ENCODE data around the gene OGFOD2.
"Not testable (repeated sequence)": the region's sequence is repeated elsewhere in the genome, so short reads cannot be mapped to it uniquely, and the experiment has no call there.

OGFOD2 gene

GRCh38 chr12:123001464-123001863 is 26.4 kb downstream of the OGFOD2 start:
- Histone ChIP-seq H3K9me3 (ENCODE audit: control insufficient read depth in 1 of 2, low read length in 2 of 2) (no peaks in the 10 kb centered on the region), H3K4me3 (ENCODE audit: low read depth in 1 of 2, low read length in 2 of 2) (no peak overlapping the region), H3K36me3 (ENCODE audit: control insufficient read depth in 1 of 2, insufficient read depth in 2 of 2, low read length in 2 of 2) (peaks cover 0 to 47% of the 10 kb centered on the region in 2 donors), H3K27ac (ENCODE audit: low read length) (no peak overlapping the region), H3K27me3 (ENCODE audit: low read depth, low read length) (no peaks in the 10 kb centered on the region), H3K4me1 (ENCODE audit: control insufficient read depth in 1 of 2, insufficient read depth in 2 of 2, low read length in 2 of 2) (peaks cover 0 to under 1% of the 10 kb centered on the region in 2 donors)

- H3K27ac ChIP-seq (ENCODE audit: low read length): no peak overlapping the region
- no peaks in the 10 kb centered on the region for H3K9me3 ChIP-seq (ENCODE audit: control insufficient read depth in 1 of 2, low read length in 2 of 2)
- H3K4me1 ChIP-seq (ENCODE audit: control insufficient read depth in 1 of 2, insufficient read depth in 2 of 2, low read length in 2 of 2): no peaks in the 10 kb centered on the region
- H3K27me3 ChIP-seq (ENCODE audit: low read depth, low read length): no peaks in the 10 kb centered on the region
- no peak overlapping the region for H3K4me3 ChIP-seq (ENCODE audit: low read depth in 1 of 2, low read length in 2 of 2)
- peaks cover 0 to 43% of the 10 kb centered on the region in 2 donors for H3K36me3 ChIP-seq (ENCODE audit: control insufficient read depth in 1 of 2, insufficient read depth in 2 of 2, low read length in 2 of 2)
Measured at GRCh38 chr12:123003257-123003656, 28.2 kb downstream of the OGFOD2 start.

- H3K36me3 ChIP-seq (ENCODE audit: control insufficient read depth in 1 of 2, insufficient read depth in 2 of 2, low read length in 2 of 2): peaks cover 0 to 51% of the 10 kb centered on the region in 2 donors
Measured at GRCh38 chr12:123004287-123004686, 29.2 kb downstream of the OGFOD2 start.

GRCh38 chr12:123005081-123005626 is 30.1 kb downstream of the OGFOD2 start:
- Histone ChIP-seq H3K36me3 (ENCODE audit: control insufficient read depth in 1 of 2, insufficient read depth in 2 of 2, low read length in 2 of 2) (peaks cover 0 to 51% of the 10 kb centered on the region in 2 donors), H3K27me3 (ENCODE audit: low read depth, low read length) (no peaks in the 10 kb centered on the region), H3K9me3 (ENCODE audit: control insufficient read depth in 1 of 2, low read length in 2 of 2) (no peaks in the 10 kb centered on the region), H3K4me3 (ENCODE audit: low read depth in 1 of 2, low read length in 2 of 2) (no peak overlapping the region), H3K27ac (ENCODE audit: low read length) (no peak overlapping the region), H3K4me1 (ENCODE audit: control insufficient read depth in 1 of 2, insufficient read depth in 2 of 2, low read length in 2 of 2) (no peaks in the 10 kb centered on the region)

More at GRCh38 chr12:123004287-123004686, 29.2 kb downstream of the OGFOD2 start:
- no peak overlapping the region for H3K4me3 ChIP-seq (ENCODE audit: low read depth in 1 of 2, low read length in 2 of 2)
- no peaks in the 10 kb centered on the region for H3K9me3 ChIP-seq (ENCODE audit: control insufficient read depth in 1 of 2, low read length in 2 of 2)
- no peaks in the 10 kb centered on the region for H3K27me3 ChIP-seq (ENCODE audit: low read depth, low read length)
- H3K4me1 ChIP-seq (ENCODE audit: control insufficient read depth in 1 of 2, insufficient read depth in 2 of 2, low read length in 2 of 2): no peaks in the 10 kb centered on the region
- H3K27ac ChIP-seq (ENCODE audit: low read length): no peak overlapping the region

- Histone ChIP-seq H3K27ac (ENCODE audit: low read length) (no peak overlapping the region), H3K4me3 (ENCODE audit: low read depth in 1 of 2, low read length in 2 of 2) (no peak overlapping the region), H3K4me1 (ENCODE audit: control insufficient read depth in 1 of 2, insufficient read depth in 2 of 2, low read length in 2 of 2) (no peaks in the 10 kb centered on the region), H3K27me3 (ENCODE audit: low read depth, low read length) (no peaks in the 10 kb centered on the region), H3K9me3 (ENCODE audit: control insufficient read depth in 1 of 2, low read length in 2 of 2) (no peaks in the 10 kb centered on the region), H3K36me3 (ENCODE audit: control insufficient read depth in 1 of 2, insufficient read depth in 2 of 2, low read length in 2 of 2) (peaks cover 8 to 52% of the 10 kb centered on the region in 2 donors)
Measured at GRCh38 chr12:123006977-123007376, 31.9 kb downstream of the OGFOD2 start.

GRCh38 chr12:123010110-123010509 is 35.1 kb downstream of the OGFOD2 start:
- H3K27me3 ChIP-seq (ENCODE audit: low read depth, low read length): no peaks in the 10 kb centered on the region
- peaks cover 13 to 55% of the 10 kb centered on the region in 2 donors for H3K36me3 ChIP-seq (ENCODE audit: control insufficient read depth in 1 of 2, insufficient read depth in 2 of 2, low read length in 2 of 2)
- H3K4me3 ChIP-seq (ENCODE audit: low read depth in 1 of 2, low read length in 2 of 2): no peak overlapping the region
- no peaks in the 10 kb centered on the region for H3K9me3 ChIP-seq (ENCODE audit: control insufficient read depth in 1 of 2, low read length in 2 of 2)
- H3K4me1 ChIP-seq (ENCODE audit: control insufficient read depth in 1 of 2, insufficient read depth in 2 of 2, low read length in 2 of 2): no peaks in the 10 kb centered on the region
- H3K27ac ChIP-seq (ENCODE audit: low read length): no peak overlapping the region

GRCh38 chr12:123010681-123011080 is 35.6 kb downstream of the OGFOD2 start:
- no peaks in the 10 kb centered on the region for H3K9me3 ChIP-seq (ENCODE audit: control insufficient read depth in 1 of 2, low read length in 2 of 2)
- no peaks in the 10 kb centered on the region for H3K27me3 ChIP-seq (ENCODE audit: low read depth, low read length)
- no peak overlapping the region for H3K4me3 ChIP-seq (ENCODE audit: low read depth in 1 of 2, low read length in 2 of 2)
- no peaks in the 10 kb centered on the region for H3K4me1 ChIP-seq (ENCODE audit: control insufficient read depth in 1 of 2, insufficient read depth in 2 of 2, low read length in 2 of 2)
- no peak overlapping the region for H3K27ac ChIP-seq (ENCODE audit: low read length)
- peaks cover 13 to 54% of the 10 kb centered on the region in 2 donors for H3K36me3 ChIP-seq (ENCODE audit: control insufficient read depth in 1 of 2, insufficient read depth in 2 of 2, low read length in 2 of 2)

- no peaks in the 10 kb centered on the region for H3K27me3 ChIP-seq (ENCODE audit: low read depth, low read length)
- no peak overlapping the region for H3K27ac ChIP-seq (ENCODE audit: low read length)
- H3K4me1 ChIP-seq (ENCODE audit: control insufficient read depth in 1 of 2, insufficient read depth in 2 of 2, low read length in 2 of 2): no peaks in the 10 kb centered on the region
- peaks cover 13 to 54% of the 10 kb centered on the region in 2 donors for H3K36me3 ChIP-seq (ENCODE audit: control insufficient read depth in 1 of 2, insufficient read depth in 2 of 2, low read length in 2 of 2)
- H3K9me3 ChIP-seq (ENCODE audit: control insufficient read depth in 1 of 2, low read length in 2 of 2): no peaks in the 10 kb centered on the region
- H3K4me3 ChIP-seq (ENCODE audit: low read depth in 1 of 2, low read length in 2 of 2): no peak overlapping the region
Measured at GRCh38 chr12:123011701-123012100, 36.7 kb downstream of the OGFOD2 start.

GRCh38 chr12:123013185-123014095 is 38.4 kb downstream of the OGFOD2 start:
- H3K36me3 ChIP-seq (ENCODE audit: control insufficient read depth in 1 of 2, insufficient read depth in 2 of 2, low read length in 2 of 2): peaks cover 13 to 43% of the 10 kb centered on the region in 2 donors

GRCh38 chr12:123014473-123014872 is 39.4 kb downstream of the OGFOD2 start:
- not testable (repeated sequence) for H3K27ac ChIP-seq (ENCODE audit: low read length); H3K4me1 ChIP-seq (ENCODE audit: control insufficient read depth in 1 of 2, insufficient read depth in 2 of 2, low read length in 2 of 2); H3K4me3 ChIP-seq (ENCODE audit: low read depth in 1 of 2, low read length in 2 of 2); H3K27me3 ChIP-seq (ENCODE audit: low read depth, low read length); H3K9me3 ChIP-seq (ENCODE audit: control insufficient read depth in 1 of 2, low read length in 2 of 2)
- peaks cover 13 to 34% of the 10 kb centered on the region in 2 donors for H3K36me3 ChIP-seq (ENCODE audit: control insufficient read depth in 1 of 2, insufficient read depth in 2 of 2, low read length in 2 of 2)

More at GRCh38 chr12:123013185-123014095, 38.4 kb downstream of the OGFOD2 start:
- Histone ChIP-seq H3K4me3 (ENCODE audit: low read depth in 1 of 2, low read length in 2 of 2) (no peak overlapping the region), H3K27ac (ENCODE audit: low read length) (no peak overlapping the region), H3K4me1 (ENCODE audit: control insufficient read depth in 1 of 2, insufficient read depth in 2 of 2, low read length in 2 of 2) (no peaks in the 10 kb centered on the region), H3K9me3 (ENCODE audit: control insufficient read depth in 1 of 2, low read length in 2 of 2) (no peaks in the 10 kb centered on the region), H3K27me3 (ENCODE audit: low read depth, low read length) (no peaks in the 10 kb centered on the region)

- H3K27me3 ChIP-seq (ENCODE audit: low read depth, low read length): no peaks in the 10 kb centered on the region
Measured at GRCh38 chr12:123017753-123018152, 42.7 kb downstream of the OGFOD2 start.

More at GRCh38 chr12:123017753-123018152, 42.7 kb downstream of the OGFOD2 start:
- no peak overlapping the region for H3K4me3 ChIP-seq (ENCODE audit: low read depth in 1 of 2, low read length in 2 of 2)
- H3K27ac ChIP-seq (ENCODE audit: low read length): no peak overlapping the region
- H3K4me1 ChIP-seq (ENCODE audit: control insufficient read depth in 1 of 2, insufficient read depth in 2 of 2, low read length in 2 of 2): no peaks in the 10 kb centered on the region
- H3K9me3 ChIP-seq (ENCODE audit: control insufficient read depth in 1 of 2, low read length in 2 of 2): no peaks in the 10 kb centered on the region
- peaks cover 0 to 9% of the 10 kb centered on the region in 2 donors for H3K36me3 ChIP-seq (ENCODE audit: control insufficient read depth in 1 of 2, insufficient read depth in 2 of 2, low read length in 2 of 2)

All from muscle layer of duodenum (tissue), 2 donors.